ENCODE data around the gene USP3.
"Not testable (repeated sequence)": the region's sequence is repeated elsewhere in the genome, so short reads cannot be mapped to it uniquely, and the experiment has no call there.

DNA sequence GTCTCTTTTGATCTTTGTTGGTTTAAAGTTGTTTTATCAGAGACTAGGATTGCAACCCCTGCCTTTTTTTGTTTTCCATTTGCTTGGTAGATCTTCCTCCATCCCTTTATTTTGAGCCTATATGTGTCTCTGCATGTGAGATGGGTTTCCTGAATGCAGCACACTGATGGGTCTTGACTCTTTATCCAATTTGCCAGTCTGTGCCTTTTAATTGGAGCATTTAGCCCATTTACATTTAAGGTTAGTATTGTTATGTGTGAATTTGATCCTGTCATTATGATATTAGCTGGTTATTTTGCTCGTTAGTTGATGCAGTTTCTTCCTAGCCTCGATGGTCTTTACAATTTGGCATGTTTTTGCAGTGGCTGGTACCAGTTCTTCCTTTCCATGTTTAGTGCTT lies 116.4 kb downstream of the USP3 start:
- TF ChIP-seq TOX (CRISPR knock-in tag; IDR thresholded peaks at IDR 0.05; ENCODE audit: borderline replicate concordance); ZFP3 (CRISPR knock-in tag; IDR thresholded peaks at IDR 0.05); RARB (CRISPR knock-in tag; IDR thresholded peaks at IDR 0.05); CSDC2 (CRISPR knock-in tag; IDR thresholded peaks at IDR 0.05): not testable (repeated sequence)
- TF ChIP-seq, protein P1, sequence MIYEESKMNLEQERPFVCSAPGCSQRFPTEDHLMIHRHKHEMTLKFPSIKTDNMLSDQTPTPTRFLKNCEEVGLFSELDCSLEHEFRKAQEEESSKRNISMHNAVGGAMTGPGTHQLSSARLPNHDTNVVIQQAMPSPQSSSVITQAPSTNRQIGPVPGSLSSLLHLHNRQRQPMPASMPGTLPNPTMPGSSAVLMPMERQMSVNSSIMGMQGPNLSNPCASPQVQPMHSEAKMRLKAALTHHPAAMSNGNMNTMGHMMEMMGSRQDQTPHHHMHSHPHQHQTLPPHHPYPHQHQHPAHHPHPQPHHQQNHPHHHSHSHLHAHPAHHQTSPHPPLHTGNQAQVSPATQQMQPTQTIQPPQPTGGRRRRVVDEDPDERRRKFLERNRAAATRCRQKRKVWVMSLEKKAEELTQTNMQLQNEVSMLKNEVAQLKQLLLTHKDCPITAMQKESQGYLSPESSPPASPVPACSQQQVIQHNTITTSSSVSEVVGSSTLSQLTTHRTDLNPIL (CRISPR knock-in tag; IDR thresholded peaks at IDR 0.05; ENCODE audit: low read depth): not testable (repeated sequence)
- TF ChIP-seq, protein P2, sequence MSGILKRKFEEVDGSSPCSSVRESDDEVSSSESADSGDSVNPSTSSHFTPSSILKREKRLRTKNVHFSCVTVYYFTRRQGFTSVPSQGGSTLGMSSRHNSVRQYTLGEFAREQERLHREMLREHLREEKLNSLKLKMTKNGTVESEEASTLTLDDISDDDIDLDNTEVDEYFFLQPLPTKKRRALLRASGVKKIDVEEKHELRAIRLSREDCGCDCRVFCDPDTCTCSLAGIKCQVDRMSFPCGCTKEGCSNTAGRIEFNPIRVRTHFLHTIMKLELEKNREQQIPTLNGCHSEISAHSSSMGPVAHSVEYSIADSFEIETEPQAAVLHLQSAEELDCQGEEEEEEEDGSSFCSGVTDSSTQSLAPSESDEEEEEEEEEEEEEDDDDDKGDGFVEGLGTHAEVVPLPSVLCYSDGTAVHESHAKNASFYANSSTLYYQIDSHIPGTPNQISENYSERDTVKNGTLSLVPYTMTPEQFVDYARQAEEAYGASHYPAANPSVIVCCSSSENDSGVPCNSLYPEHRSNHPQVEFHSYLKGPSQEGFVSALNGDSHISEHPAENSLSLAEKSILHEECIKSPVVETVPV (CRISPR knock-in tag; IDR thresholded peaks at IDR 0.05): not testable (repeated sequence)
- TF ChIP-seq, protein P3, sequence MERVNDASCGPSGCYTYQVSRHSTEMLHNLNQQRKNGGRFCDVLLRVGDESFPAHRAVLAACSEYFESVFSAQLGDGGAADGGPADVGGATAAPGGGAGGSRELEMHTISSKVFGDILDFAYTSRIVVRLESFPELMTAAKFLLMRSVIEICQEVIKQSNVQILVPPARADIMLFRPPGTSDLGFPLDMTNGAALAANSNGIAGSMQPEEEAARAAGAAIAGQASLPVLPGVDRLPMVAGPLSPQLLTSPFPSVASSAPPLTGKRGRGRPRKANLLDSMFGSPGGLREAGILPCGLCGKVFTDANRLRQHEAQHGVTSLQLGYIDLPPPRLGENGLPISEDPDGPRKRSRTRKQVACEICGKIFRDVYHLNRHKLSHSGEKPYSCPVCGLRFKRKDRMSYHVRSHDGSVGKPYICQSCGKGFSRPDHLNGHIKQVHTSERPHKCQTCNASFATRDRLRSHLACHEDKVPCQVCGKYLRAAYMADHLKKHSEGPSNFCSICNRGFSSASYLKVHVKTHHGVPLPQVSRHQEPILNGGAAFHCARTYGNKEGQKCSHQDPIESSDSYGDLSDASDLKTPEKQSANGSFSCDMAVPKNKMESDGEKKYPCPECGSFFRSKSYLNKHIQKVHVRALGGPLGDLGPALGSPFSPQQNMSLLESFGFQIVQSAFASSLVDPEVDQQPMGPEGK (CRISPR knock-in tag; IDR thresholded peaks at IDR 0.05; ENCODE audit: borderline replicate concordance): not testable (repeated sequence)

Data from SK-N-SH treated with all-trans-retinoic acid at 6 μM for 48 hours (cell line).